SK-N-SH treated with all-trans-retinoic acid at 6 μM for 48 hours (cell line): ENCODE results near the gene THRB.

Source experiments
- CSDC2 ChIP-seq: fragments of 250-450 bp; sonication (Bioruptor Pico); IDR thresholded peaks from 2 replicates; pipeline ENCODE4 v1.5.0; 2020; ENCODE audit warnings: mild to moderate bottlenecking, moderate library complexity
- ESRRG ChIP-seq: fragments of 250-450 bp; sonication (Bioruptor Pico); IDR thresholded peaks from 2 replicates; pipeline ENCODE4 v1.6.1; 2021; ENCODE audit warnings: mild to moderate bottlenecking
- GLIS3 ChIP-seq: fragments of 250-450 bp; sonication (Bioruptor Pico); IDR thresholded peaks from 2 replicates; pipeline ENCODE4 v1.5.0; 2020; ENCODE audit warnings: mild to moderate bottlenecking, moderate library complexity
- PPARA ChIP-seq: fragments of 250-450 bp; sonication (Bioruptor Pico); IDR thresholded peaks from 2 replicates; pipeline ENCODE4 v1.5.0; 2020; ENCODE audit warnings: mild to moderate bottlenecking, borderline replicate concordance
- RARB ChIP-seq: fragments of 250-450 bp; sonication (Bioruptor Pico); IDR thresholded peaks from 2 replicates; pipeline ENCODE4 v1.8.0; 2021; ENCODE audit warnings: mild to moderate bottlenecking, moderate library complexity
- SNAI2 ChIP-seq: fragments of 250-450 bp; sonication (Bioruptor Pico); IDR thresholded peaks from 2 replicates; pipeline ENCODE4 v1.5.0; 2020; ENCODE audit warnings: mild to moderate bottlenecking, moderate library complexity
- TCF4 ChIP-seq: fragments of 250-450 bp; sonication (Bioruptor Pico); IDR thresholded peaks from 2 replicates; pipeline ENCODE4 v1.8.0; 2021; ENCODE audit warnings: mild to moderate bottlenecking, moderate library complexity, borderline replicate concordance
- ZFP3 ChIP-seq: fragments of 250-450 bp; sonication (Bioruptor Pico); IDR thresholded peaks from 2 replicates; pipeline ENCODE4 v1.5.0; 2020; ENCODE audit warnings: mild to moderate bottlenecking, moderate library complexity
- ZFP30 ChIP-seq: fragments of 450-650 bp; formaldehyde crosslinking; IDR thresholded peaks from 2 replicates; pipeline ENCODE4 v1.5.0; 2022; ENCODE audit warnings: mild to moderate bottlenecking, moderate library complexity
- ZNF565 ChIP-seq: fragments of 450-650 bp; formaldehyde crosslinking; conservative IDR thresholded peaks from 2 replicates; pipeline ENCODE4 v1.5.0; 2020; ENCODE audit warnings: low read depth, mild to moderate bottlenecking, moderate library complexity
- ZNF70 ChIP-seq: fragments of 450-650 bp; formaldehyde crosslinking; IDR thresholded peaks from 2 replicates; pipeline ENCODE4 v1.5.0; 2020; ENCODE audit warnings: mild to moderate bottlenecking, moderate library complexity
- ZNF8 ChIP-seq: fragments of 450-650 bp; formaldehyde crosslinking; IDR thresholded peaks from 2 replicates; pipeline ENCODE4 v1.5.0; 2020; ENCODE audit warnings: mild to moderate bottlenecking, moderate library complexity
- TF ChIP-seq, protein P1 (sequence below): fragments of 250-450 bp; sonication (Bioruptor Pico); IDR thresholded peaks from 2 replicates; pipeline ENCODE4 v1.8.0; 2020; ENCODE audit warnings: mild to moderate bottlenecking, moderate library complexity, borderline replicate concordance
- TF ChIP-seq, protein P2 (sequence below): fragments of 250-450 bp; sonication (Bioruptor Pico); IDR thresholded peaks from 2 replicates; pipeline ENCODE4 v1.5.1; 2021; ENCODE audit warnings: mild to moderate bottlenecking, moderate library complexity

DNA sequence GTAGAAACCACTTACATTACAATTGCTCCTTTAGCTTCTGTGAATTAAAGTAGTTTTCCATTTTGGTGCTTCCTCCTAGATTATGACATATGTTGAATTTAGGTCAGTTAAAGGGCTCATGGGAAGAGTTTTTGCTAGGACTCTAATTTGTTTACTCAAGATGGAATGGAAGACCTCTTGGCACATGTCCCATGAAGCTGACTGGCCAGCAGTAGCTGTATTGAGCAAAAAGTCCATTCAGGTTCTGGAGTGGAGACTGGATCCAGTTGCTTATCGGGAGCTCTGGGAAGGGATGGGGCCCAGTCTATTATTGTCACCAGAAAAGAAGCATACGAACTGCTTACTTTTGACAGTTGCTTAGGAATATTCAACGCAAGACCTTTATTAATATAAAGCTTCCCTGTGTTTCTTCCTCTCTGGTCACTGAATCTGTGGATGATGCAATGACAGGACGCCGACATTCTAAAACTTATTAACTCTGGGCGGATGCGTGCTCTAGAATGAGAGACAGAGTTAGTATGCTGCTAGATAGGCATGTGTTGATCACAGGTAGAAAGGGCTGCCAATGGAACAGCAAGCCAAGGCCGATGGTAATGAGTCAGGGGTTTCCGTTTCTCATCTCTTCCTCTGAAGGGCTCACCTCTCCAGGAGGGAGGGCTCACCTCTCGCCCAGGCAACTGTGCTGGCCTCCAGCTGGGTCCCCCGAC, 393.8 kb downstream of the THRB start:
- no peak for TF ChIP-seq CSDC2
- no peak for TF ChIP-seq GLIS3 (CRISPR knock-in tag)
- no peak for TF ChIP-seq ZFP30
- TF ChIP-seq, protein P1, sequence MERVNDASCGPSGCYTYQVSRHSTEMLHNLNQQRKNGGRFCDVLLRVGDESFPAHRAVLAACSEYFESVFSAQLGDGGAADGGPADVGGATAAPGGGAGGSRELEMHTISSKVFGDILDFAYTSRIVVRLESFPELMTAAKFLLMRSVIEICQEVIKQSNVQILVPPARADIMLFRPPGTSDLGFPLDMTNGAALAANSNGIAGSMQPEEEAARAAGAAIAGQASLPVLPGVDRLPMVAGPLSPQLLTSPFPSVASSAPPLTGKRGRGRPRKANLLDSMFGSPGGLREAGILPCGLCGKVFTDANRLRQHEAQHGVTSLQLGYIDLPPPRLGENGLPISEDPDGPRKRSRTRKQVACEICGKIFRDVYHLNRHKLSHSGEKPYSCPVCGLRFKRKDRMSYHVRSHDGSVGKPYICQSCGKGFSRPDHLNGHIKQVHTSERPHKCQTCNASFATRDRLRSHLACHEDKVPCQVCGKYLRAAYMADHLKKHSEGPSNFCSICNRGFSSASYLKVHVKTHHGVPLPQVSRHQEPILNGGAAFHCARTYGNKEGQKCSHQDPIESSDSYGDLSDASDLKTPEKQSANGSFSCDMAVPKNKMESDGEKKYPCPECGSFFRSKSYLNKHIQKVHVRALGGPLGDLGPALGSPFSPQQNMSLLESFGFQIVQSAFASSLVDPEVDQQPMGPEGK (CRISPR knock-in tag) = no peak
- no peak for TF ChIP-seq RARB (CRISPR knock-in tag)
- TF ChIP-seq ZNF8 (CRISPR knock-in tag) = no peak
- TF ChIP-seq, protein P2, sequence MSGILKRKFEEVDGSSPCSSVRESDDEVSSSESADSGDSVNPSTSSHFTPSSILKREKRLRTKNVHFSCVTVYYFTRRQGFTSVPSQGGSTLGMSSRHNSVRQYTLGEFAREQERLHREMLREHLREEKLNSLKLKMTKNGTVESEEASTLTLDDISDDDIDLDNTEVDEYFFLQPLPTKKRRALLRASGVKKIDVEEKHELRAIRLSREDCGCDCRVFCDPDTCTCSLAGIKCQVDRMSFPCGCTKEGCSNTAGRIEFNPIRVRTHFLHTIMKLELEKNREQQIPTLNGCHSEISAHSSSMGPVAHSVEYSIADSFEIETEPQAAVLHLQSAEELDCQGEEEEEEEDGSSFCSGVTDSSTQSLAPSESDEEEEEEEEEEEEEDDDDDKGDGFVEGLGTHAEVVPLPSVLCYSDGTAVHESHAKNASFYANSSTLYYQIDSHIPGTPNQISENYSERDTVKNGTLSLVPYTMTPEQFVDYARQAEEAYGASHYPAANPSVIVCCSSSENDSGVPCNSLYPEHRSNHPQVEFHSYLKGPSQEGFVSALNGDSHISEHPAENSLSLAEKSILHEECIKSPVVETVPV (CRISPR knock-in tag) = no peak
- TF ChIP-seq ZFP3 (CRISPR knock-in tag) = no peak
- no peak for TF ChIP-seq SNAI2 (CRISPR knock-in tag)
- TF ChIP-seq ZNF565 = no peak
- no peak for TF ChIP-seq ZNF70
- TF ChIP-seq TCF4 (CRISPR knock-in tag) = no peak
- no peak for TF ChIP-seq ESRRG (CRISPR knock-in tag)
- TF ChIP-seq PPARA = no peak
